ENCODE measurements around the gene KLK12.
A peak's percentile ranks its signal among the peaks of the same experiment; 100 is the strongest.
"Not testable (repeated sequence)": the region's sequence is repeated elsewhere in the genome, so short reads cannot be mapped to it uniquely, and the experiment has no call there.

KLK12 gene

GRCh38 chr19:51012661-51013190, 22.1 kb downstream of the KLK12 start:
- DNase-seq, result no peak

GRCh38 chr19:51010066-51010795, 24.6 kb downstream of the KLK12 start:
- no peak for DNase-seq

- DNase-seq, result no peak
Observed at GRCh38 chr19:51009061-51009891, 25.5 kb downstream of the KLK12 start.

- DNase-seq, result no peak
Observed at GRCh38 chr19:51007488-51007887, 27.3 kb downstream of the KLK12 start.

- no peak for DNase-seq
Observed at GRCh38 chr19:51006406-51006805, 28.4 kb downstream of the KLK12 start.

- no peak for DNase-seq
Observed at GRCh38 chr19:51005248-51005647, 29.6 kb downstream of the KLK12 start.

GRCh38 chr19:51003316-51003715, 31.5 kb downstream of the KLK12 start:
- DNase-seq, result no peak

GRCh38 chr19:51002542-51003311, 32.1 kb downstream of the KLK12 start:
- DNase-seq, result peak; percentile 69

GRCh38 chr19:51002089-51002532, 32.7 kb downstream of the KLK12 start:
- DNase-seq, result no peak

- DNase-seq, result no peak
Observed at GRCh38 chr19:51001515-51001914, 33.3 kb downstream of the KLK12 start, which contains the start of gene KLK8. TSS of gene KLK8 (minus strand) at chr19:51001604. CDS start at chr19:51001167, 437 bp downstream.

GRCh38 chr19:51000981-51001380, 33.8 kb downstream of the KLK12 start:
- DNase-seq, result no peak

- DNase-seq, result no peak
Observed at GRCh38 chr19:51000426-51000825, 34.4 kb downstream of the KLK12 start.

- DNase-seq, result no peak
Observed at GRCh38 chr19:50998686-50999085, 36.1 kb downstream of the KLK12 start.

GRCh38 chr19:50998061-50998460, 36.7 kb downstream of the KLK12 start:
- DNase-seq, result no peak

- DNase-seq, result no peak
Observed at GRCh38 chr19:50994129-50994528, 40.7 kb downstream of the KLK12 start.

GRCh38 chr19:50992666-50993035, 42.2 kb downstream of the KLK12 start:
- no peak for DNase-seq

- not testable (repeated sequence) for DNase-seq
Observed at GRCh38 chr19:50984416-50984815, 50.4 kb downstream of the KLK12 start.

- DNase-seq, result peak; percentile 30
Observed at GRCh38 chr19:50983625-50984292, 51.0 kb downstream of the KLK12 start, which contains the start of gene KLK7. TSS of gene KLK7 (minus strand) at chr19:50983917. CDS start at chr19:50982399, 1,518 bp downstream.

- DNase-seq, result no peak
Observed at GRCh38 chr19:50982186-50982585, 52.6 kb downstream of the KLK12 start.

- no peak for DNase-seq
Observed at GRCh38 chr19:50981587-50982146, 53.1 kb downstream of the KLK12 start.

- DNase-seq, result no peak
Observed at GRCh38 chr19:50980208-50980607, 54.6 kb downstream of the KLK12 start.

GRCh38 chr19:50979758-50980157, 55.0 kb downstream of the KLK12 start:
- no peak for DNase-seq

Data from hematopoietic multipotent progenitor cell treated with erythropoietin and hydrocortisone succinate and interleukin-3 and kit ligand, for 4 days (in vitro differentiated cells).